Heart left ventricle (tissue), 16 donors: ENCODE results near the gene MUC2. TPM values are rescaled to one million over a fixed set of nuclear protein-coding genes. Genes with fewer than 3 reads are reported as not detected.

Source experiments
- ATAC-seq, 4 donors: fragments of 200-7000 bp; cut with Tn5 transposase; one replicate each; pipeline ENCODE4 v1.9.1; 2020 to 2022; ENCODE audit warnings: moderate library complexity in 4 of 4, mild to moderate bottlenecking in 3 of 4, moderate number of reproducible peaks in 1 of 4
- DNase-seq, 5 donors: peaks; one replicate each; pipeline ENCODE4 v3.0.0-alpha.2; 2020
- H3K27ac ChIP-seq, 12 donors: fragments of 200-600 bp; sonication (generic) in 4 of 12; one replicate each; pipeline versions ENCODE4 v1.5.0 to v1.8.0; 2016 to 2022; ENCODE audit warnings: mild to moderate bottlenecking in 2 of 12
- H3K27me3 ChIP-seq, 9 donors: fragments of 200-600 bp; sonication (generic) in 2 of 9; one replicate each; pipeline versions ENCODE4 v1.5.1 to v1.8.0; 2016 to 2022; ENCODE audit warnings: mild to moderate bottlenecking in 3 of 9
- H3K36me3 ChIP-seq, 9 donors: fragments of 200-600 bp; sonication (generic) in 2 of 9; one replicate each; pipeline versions ENCODE4 v1.5.0 to v1.8.0; 2018 to 2022; ENCODE audit warnings: mild to moderate bottlenecking in 2 of 9
- H3K4me1 ChIP-seq, 12 donors: fragments of 200-600 bp; sonication (generic) in 4 of 12; one replicate each; pipeline versions ENCODE4 v1.5.0 to v1.8.0; 2016 to 2022; ENCODE audit warnings: mild to moderate bottlenecking in 3 of 12
- H3K4me3 ChIP-seq, 12 donors: fragments of 200-600 bp; sonication (generic) in 4 of 12; one replicate each; pipeline versions ENCODE4 v1.5.0 to v1.8.0; 2017 to 2022; ENCODE audit warnings: mild to moderate bottlenecking in 9 of 12, moderate library complexity in 4 of 12
- H3K9me3 ChIP-seq, 12 donors: fragments of 200-600 bp; sonication (generic) in 4 of 12; one replicate each; pipeline versions ENCODE4 v1.5.0 to v1.8.0; 2016 to 2022; ENCODE audit warnings: mild to moderate bottlenecking in 1 of 12
- POLR2A ChIP-seq, 2 donors: fragments of 450-650 bp; IDR thresholded peaks; one replicate each; pipeline ENCODE4 v1.6.1; 2017; ENCODE audit warnings: antibody characterized with exemption in 2 of 2, mild to moderate bottlenecking in 2 of 2, moderate library complexity in 2 of 2
- WGBS, 4 donors: extraction: QIAGEN DNeasy Blood & Tissue Kit in 2 of 4; methylation state at CpG; one replicate each; pipeline versions ENCODE4 v1.1.5 to v1.1.7; 2013 to 2018; 5-methylcytosine and 5-hydroxymethylcytosine counted together
- intact Hi-C, 10 donors: fragments of 100-400 bp; cut with DNase I; formaldehyde crosslinking; loops; one replicate each; pipeline versions ENCODE4 v1.11.1 to v1.14.2; 2022
- polyA plus RNA-seq, 2 donors: library from polyadenylated mRNA; stranded (reverse); fragments of 200-250 nt; gene quantifications; one replicate each; pipeline ENCODE4 v1.2.3, GENCODE V29; 2013
- total RNA-seq, 9 donors: library from RNA; depleted of rRNA in 2 of 9; stranded (reverse); fragments of >200 nt in 2 of 9; fragmentation: NEBNext Ultra II Directional in 3 of 9; extraction: Animal tissue kit (Norgen Biotek cat#: 25700) in 3 of 9; gene quantifications; one replicate each; pipeline versions ENCODE4 v1.1.0 to v1.2.4, GENCODE V29; 2016 to 2023
- TF ChIP-seq, protein P1 (sequence below), 12 donors: fragments of 200-600 bp; sonication (generic) in 4 of 12; IDR thresholded peaks; one replicate each; pipeline versions ENCODE4 v1.5.0 to v1.8.0; 2018 to 2022; ENCODE audit warnings: antibody characterized with exemption in 12 of 12, mild to moderate bottlenecking in 5 of 12
- donor health status: ischemic (EF 13 %, LVEDD 7.1; RV severe dilation, severe dysfunction).
- donor health status: healthy with polysubstance abuse.
- donor health status: DM: no; HTN: yes; CAD: no.
- donor health status: DM: no; HTN: no; CAD: no.
- donor health status: ischemic (EF 25% LVEDD 6.9; RV normal size, moderate dysfunction).
- donor health status: ischemic (EF 25% LVEDD 5.7; RV mildly dilated, moderate dysfunction).
- donor health status: healthy.
- donor health status: DM: yes; HTN: yes; CAD: no.
- donor health status: ischemic (EF 35%, LVEDD 5.7; RV mildly dilated, moderate dysfunction).
- donor health status: nonischemic (EF 11% LVEDD 7.7; RV severe dilation, severe dysfunction).
- donor health status: DM: yes; HTN: yes; CAD: no.
- donor health status: PGD.
- donor health status: ischemic (EF 29% LVEDD 5.4; RV normal size, mild dysfunction).
- donor health status: nonischemic (EF 23%, LVEDD 6.1; RV moderate dilation, normal function).

Gene MUC2
- total and polyA plus RNA-seq, 11 donors = 0.01 to 0.07 TPM; not detected in 9

DNA sequence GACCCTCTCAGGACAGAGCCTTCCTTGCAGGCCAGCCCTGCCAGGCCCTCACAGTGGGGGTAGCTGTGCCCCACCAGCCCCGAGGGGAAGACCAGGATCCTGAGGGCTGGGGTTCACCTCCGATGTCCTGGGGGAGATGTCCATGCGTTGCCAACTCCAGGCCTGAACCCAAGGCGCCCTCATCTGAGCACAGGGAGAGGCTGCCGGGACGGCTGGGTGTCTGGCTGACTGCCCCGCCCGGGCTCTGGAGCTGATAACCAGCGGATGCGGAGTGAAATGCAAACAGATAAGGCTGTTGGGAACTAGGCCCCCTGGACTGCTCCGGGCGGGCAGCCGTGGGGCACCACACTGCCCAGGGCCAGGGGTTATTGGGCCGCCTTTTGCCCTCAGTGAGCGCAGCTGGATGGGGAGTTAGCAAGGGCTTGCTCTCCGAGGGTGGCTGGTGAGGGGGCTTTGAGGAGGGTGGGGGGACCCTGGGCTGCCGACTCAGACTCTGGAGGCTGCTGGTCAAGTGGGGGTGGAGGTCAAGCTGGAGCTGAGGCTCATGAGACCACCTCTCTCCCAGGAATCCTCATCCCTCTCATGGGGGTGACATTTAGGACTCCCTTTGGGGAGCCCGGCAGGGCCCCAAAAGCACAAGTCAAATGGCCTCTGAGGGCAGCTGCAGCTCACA, 32.6 kb upstream of the MUC2 start:
- peaks cover 3 to 26% (median 8%) of the 10 kb centered on the region in 9 donors for H3K27me3 ChIP-seq

DNA sequence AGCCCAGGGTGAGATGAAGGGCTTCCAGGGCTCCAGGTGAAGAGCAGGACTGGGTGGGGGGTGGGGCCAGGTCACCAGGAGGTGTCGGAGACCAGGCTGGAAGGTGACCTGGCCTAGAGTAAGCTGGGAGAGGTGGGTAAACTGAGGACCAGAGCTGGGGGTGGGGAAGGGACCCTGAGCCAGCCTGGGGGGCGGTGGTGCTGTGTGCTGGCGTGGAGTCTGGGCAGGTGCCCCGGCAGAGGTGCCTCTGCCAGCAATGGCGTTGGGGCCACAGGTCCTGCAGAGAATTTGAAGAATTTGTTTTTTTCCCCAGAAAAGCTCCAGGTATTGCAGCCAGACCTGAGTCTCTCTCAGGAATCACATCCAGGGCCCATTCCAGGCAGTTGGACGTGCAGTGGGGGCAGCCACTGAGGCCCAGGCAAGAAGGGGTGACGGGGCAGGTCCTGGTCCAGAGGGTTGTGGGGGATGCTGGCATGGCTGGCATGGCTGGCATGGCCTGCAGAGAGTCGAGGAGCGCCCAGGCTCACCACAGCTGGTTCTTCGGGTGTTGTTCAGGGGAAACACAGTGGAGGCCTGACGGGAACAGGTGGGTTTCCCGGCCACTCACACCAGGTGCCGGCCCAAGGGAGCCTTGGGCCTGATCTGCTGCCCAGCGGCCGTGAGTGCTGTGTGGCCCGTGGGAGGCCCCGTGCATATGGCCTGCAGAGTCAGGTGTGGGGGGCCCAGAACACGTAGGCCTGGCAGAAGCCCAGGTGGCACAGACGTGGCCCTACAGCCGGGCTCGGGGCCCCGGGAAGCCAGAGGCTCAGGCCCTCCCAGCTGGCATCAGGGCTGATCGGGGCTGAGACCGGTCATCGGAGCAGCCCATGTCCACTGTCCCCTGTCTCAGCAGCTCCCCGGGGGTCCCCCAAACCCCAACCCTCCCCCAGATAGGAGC, 31.8 kb upstream of the MUC2 start:
- WGBS, 4 donors = 90 to 95% (median 90%) methylated on average over 14 to 26 of the region's 26 CpGs
- Histone ChIP-seq H3K27ac (no peak overlapping the region), H3K36me3 (no peaks in the 10 kb centered on the region), H3K9me3 (peaks cover 0 to 6% (median 0%) of the 10 kb centered on the region in 12 donors), H3K27me3 (peaks cover 0 to 24% (median 6%) of the 10 kb centered on the region in 9 donors), H3K4me3 (no peak overlapping the region), H3K4me1 (peaks cover 0 to 3% (median 0%) of the 10 kb centered on the region in 12 donors)
- intact Hi-C loops = no loop called here
- ATAC-seq (no peak), DNase-seq (peak in 3 of 5 donors; percentile 20 to 55 (median 29))
- TF ChIP-seq POLR2A (IDR thresholded peaks at IDR 0.05) = no peak
- TF ChIP-seq, protein P1, sequence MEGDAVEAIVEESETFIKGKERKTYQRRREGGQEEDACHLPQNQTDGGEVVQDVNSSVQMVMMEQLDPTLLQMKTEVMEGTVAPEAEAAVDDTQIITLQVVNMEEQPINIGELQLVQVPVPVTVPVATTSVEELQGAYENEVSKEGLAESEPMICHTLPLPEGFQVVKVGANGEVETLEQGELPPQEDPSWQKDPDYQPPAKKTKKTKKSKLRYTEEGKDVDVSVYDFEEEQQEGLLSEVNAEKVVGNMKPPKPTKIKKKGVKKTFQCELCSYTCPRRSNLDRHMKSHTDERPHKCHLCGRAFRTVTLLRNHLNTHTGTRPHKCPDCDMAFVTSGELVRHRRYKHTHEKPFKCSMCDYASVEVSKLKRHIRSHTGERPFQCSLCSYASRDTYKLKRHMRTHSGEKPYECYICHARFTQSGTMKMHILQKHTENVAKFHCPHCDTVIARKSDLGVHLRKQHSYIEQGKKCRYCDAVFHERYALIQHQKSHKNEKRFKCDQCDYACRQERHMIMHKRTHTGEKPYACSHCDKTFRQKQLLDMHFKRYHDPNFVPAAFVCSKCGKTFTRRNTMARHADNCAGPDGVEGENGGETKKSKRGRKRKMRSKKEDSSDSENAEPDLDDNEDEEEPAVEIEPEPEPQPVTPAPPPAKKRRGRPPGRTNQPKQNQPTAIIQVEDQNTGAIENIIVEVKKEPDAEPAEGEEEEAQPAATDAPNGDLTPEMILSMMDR (IDR thresholded peaks at IDR 0.05) = no peak

More for the DNA sequence above, 32.6 kb upstream of the MUC2 start:
- DNase-seq (peak in 3 of 5 donors; percentile 18 to 51 (median 24)), ATAC-seq (peak in 3 of 4 donors; percentile 14 to 56 (median 32))
- no peak overlapping the region for H3K27ac ChIP-seq
- H3K9me3 ChIP-seq = peaks cover 0 to 6% (median 0%) of the 10 kb centered on the region in 12 donors
- TF ChIP-seq, protein P1 (IDR thresholded peaks at IDR 0.05) = no peak
- TF ChIP-seq POLR2A (IDR thresholded peaks at IDR 0.05) = no peak
- 26 to 42% (median 40%) methylated on average over 13 to 18 of the region's 18 CpGs for WGBS, 4 donors
- H3K4me1 ChIP-seq = peaks cover 0 to 3% (median 0%) of the 10 kb centered on the region in 12 donors
- H3K36me3 ChIP-seq = no peaks in the 10 kb centered on the region
- intact Hi-C loops = no loop called here
- no peak overlapping the region for H3K4me3 ChIP-seq

DNA sequence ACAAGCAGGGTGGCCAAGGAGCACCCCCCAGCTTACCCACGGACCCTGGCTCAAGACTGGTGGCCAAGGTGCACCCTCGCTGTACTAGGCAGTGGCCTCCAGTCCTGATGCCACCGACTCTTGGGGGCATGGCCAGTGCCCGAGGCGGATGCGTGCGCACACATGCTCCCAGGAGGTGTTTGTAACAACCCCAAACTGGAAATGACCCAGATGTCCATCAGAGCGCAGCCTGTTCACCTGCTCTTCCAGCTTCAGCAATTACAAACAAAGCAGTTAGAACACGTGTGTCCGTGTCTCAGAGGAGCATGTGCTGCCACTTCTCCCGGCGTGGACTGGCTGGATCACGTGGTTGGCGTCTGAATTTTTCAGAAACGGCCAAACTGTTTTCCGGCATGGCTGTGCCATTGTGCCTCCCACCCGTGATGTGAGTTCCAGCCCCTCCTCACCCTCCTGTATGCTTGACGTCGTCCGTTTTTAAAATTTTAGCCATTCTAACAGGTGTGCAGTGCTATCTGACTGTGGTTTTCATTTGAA, 31.0 kb upstream of the MUC2 start:
- Histone ChIP-seq H3K4me1 (peaks cover 0 to 3% (median 0%) of the 10 kb centered on the region in 12 donors), H3K27ac (no peak overlapping the region), H3K27me3 (peaks cover 0 to 25% (median 6%) of the 10 kb centered on the region in 9 donors), H3K36me3 (no peaks in the 10 kb centered on the region), H3K4me3 (no peak overlapping the region), H3K9me3 (peaks cover 0 to 6% (median 0%) of the 10 kb centered on the region in 12 donors)
- DNase-seq (peak in 2 of 5 donors; percentile 8 to 44), ATAC-seq (no peak)
- WGBS, 4 donors = 90 to 91% (median 90%) methylated on average over 19 to 20 of the region's 20 CpGs
- intact Hi-C loops = no loop called here
- no peak for TF ChIP-seq POLR2A (IDR thresholded peaks at IDR 0.05)
- TF ChIP-seq, protein P1 (IDR thresholded peaks at IDR 0.05) = no peak
